Lower leg skin (tissue), 3 donors: ENCODE results near the gene HCN2.

Experiments used
- CTCF ChIP-seq, 3 donors: fragments of 450-650 bp; IDR thresholded peaks; one replicate each; pipeline ENCODE4 v1.5.1; 2016; ENCODE audit warnings: antibody characterized with exemption in 3 of 3, mild to moderate bottlenecking in 3 of 3, moderate library complexity in 2 of 3
- POLR2A ChIP-seq, 2 donors: fragments of 450-650 bp; IDR thresholded peaks; one replicate each; pipeline ENCODE4 v1.6.1; 2016 to 2017; ENCODE audit warnings: antibody characterized with exemption in 2 of 2, mild to moderate bottlenecking in 1 of 2, moderate library complexity in 1 of 2

GRCh38 chr19:629961-630714, 40.5 kb downstream of the HCN2 start:
- TF ChIP-seq POLR2A (IDR thresholded peaks at IDR 0.05): no peak
- no peak for TF ChIP-seq CTCF (IDR thresholded peaks at IDR 0.05)
